ENCODE measurements around the gene CRTC1.

- TF ChIP-seq OSR1 (CRISPR knock-in tag; IDR thresholded peaks at IDR 0.05): no peak
- TF ChIP-seq SNAI2 (CRISPR knock-in tag; IDR thresholded peaks at IDR 0.05): no peak
These were observed 29.6 kb upstream of the CRTC1 start for GRCh38 chr19:18653853-18654252.

Measured in SK-N-SH treated with all-trans-retinoic acid at 6 μM for 48 hours (cell line).